C4-2B (cell line): ENCODE results near the gene PRIM2.
"Not testable (repeated sequence)": the region's sequence is repeated elsewhere in the genome, so short reads cannot be mapped to it uniquely, and the experiment has no call there.

ENCODE experiments used
- ZFX ChIP-seq: fragments of 450-650 bp; IDR thresholded peaks from 2 replicates; pipeline ENCODE4 v1.6.1; 2017
- TF ChIP-seq, protein P1 (sequence below): fragments of 450-650 bp; conservative IDR thresholded peaks from 2 replicates; pipeline ENCODE4 v1.5.1; 2017; ENCODE audit warnings: mild to moderate bottlenecking

DNA sequence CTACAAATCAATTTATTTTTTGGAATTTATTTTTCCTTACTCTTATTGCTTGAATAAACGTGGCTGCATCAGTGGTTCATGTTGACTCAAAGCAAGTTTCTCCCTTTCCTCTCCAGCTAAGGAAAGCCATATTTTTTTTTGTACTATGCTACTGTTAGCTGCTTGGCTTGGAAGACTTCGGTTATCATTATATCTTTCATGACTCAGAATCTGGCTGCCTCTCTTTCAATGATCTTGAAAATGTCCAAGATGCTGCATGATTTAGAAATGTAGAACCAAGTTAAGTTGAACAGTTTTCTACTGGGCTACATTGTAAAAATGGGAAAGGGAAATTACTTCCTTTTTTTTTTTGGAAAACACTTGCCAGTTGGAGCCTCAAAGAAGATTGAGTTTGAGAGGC, 44.9 kb downstream of the PRIM2 start:
- TF ChIP-seq, protein P1, sequence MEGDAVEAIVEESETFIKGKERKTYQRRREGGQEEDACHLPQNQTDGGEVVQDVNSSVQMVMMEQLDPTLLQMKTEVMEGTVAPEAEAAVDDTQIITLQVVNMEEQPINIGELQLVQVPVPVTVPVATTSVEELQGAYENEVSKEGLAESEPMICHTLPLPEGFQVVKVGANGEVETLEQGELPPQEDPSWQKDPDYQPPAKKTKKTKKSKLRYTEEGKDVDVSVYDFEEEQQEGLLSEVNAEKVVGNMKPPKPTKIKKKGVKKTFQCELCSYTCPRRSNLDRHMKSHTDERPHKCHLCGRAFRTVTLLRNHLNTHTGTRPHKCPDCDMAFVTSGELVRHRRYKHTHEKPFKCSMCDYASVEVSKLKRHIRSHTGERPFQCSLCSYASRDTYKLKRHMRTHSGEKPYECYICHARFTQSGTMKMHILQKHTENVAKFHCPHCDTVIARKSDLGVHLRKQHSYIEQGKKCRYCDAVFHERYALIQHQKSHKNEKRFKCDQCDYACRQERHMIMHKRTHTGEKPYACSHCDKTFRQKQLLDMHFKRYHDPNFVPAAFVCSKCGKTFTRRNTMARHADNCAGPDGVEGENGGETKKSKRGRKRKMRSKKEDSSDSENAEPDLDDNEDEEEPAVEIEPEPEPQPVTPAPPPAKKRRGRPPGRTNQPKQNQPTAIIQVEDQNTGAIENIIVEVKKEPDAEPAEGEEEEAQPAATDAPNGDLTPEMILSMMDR: not testable (repeated sequence)
- not testable (repeated sequence) for TF ChIP-seq ZFX
